Calu3 (cell line): ENCODE measurements around the gene CCNE1. TPM values are rescaled to one million over a fixed set of nuclear protein-coding genes. Genes with fewer than 3 reads are reported as not detected.
A peak's percentile ranks its signal among the peaks of the same experiment; 100 is the strongest.

Source experiments
- BruUV-seq: library from RNA; stranded (reverse); fragments of 400-500 nt; replicated peaks from 2 replicates; lab custom pipeline; 2021; lab: Mats Ljungman, UMichigan
- CTCF ChIA-PET: fragments of 300-600 bp; sonication (Branson Sonifier 250); formaldehyde crosslinking; loops from one replicate; lab custom pipeline; 2022; ENCODE audit warnings: antibody characterized with exemption; lab: Charles Lee
- DNase-seq: peaks from one replicate; pipeline ENCODE4 v3.0.0; 2022
- H3K27ac Mint-ChIP-seq: one replicate; pipeline ENCODE4 v1.8.0; 2022; ENCODE audit warnings: mixed read lengths; ENCODE audit not compliant: unreplicated experiment
- H3K27me3 Mint-ChIP-seq: one replicate; pipeline ENCODE4 v1.8.0; 2022; ENCODE audit warnings: mixed read lengths; ENCODE audit not compliant: unreplicated experiment
- H3K36me3 Mint-ChIP-seq: one replicate; pipeline ENCODE4 v1.8.0; 2022; ENCODE audit warnings: mild to moderate bottlenecking, moderate library complexity, mixed read lengths; ENCODE audit not compliant: insufficient read depth, unreplicated experiment
- H3K4me1 Mint-ChIP-seq: one replicate; pipeline ENCODE4 v1.8.0; 2022; ENCODE audit warnings: mild to moderate bottlenecking, low read depth, mixed read lengths; ENCODE audit not compliant: unreplicated experiment
- H3K4me3 Mint-ChIP-seq: one replicate; pipeline ENCODE4 v1.8.0; 2022; ENCODE audit warnings: mild to moderate bottlenecking, low read depth, moderate library complexity, mixed read lengths; ENCODE audit not compliant: unreplicated experiment
- H3K9me3 Mint-ChIP-seq: one replicate; pipeline ENCODE4 v1.8.0; 2022; ENCODE audit warnings: low read depth, mixed read lengths; ENCODE audit not compliant: unreplicated experiment
- intact Hi-C: fragments of 100-400 bp; cut with micrococcal nuclease; formaldehyde crosslinking; loops from one replicate; pipeline ENCODE4 v1.10.0; 2022; ENCODE audit not compliant: unreplicated experiment
- total RNA-seq: library from RNA; stranded (reverse); gene quantifications from 2 replicates; pipeline ENCODE4 v1.2.3, GENCODE V29; 2022
- TF ChIP-seq, protein P1 (sequence below): fragments of 200-600 bp; IDR thresholded peaks from one replicate; pipeline ENCODE4 v1.8.0; 2022; ENCODE audit warnings: antibody characterized with exemption; ENCODE audit not compliant: unreplicated experiment

Gene CCNE1
- total RNA-seq, 1 experiment from 2014 or later = 15.9 TPM

GRCh38 chr19:29855741-29856500, 44.1 kb downstream of the CCNE1 start:
- H3K36me3 Mint-ChIP-seq = no peaks in the 10 kb centered on the region
- BruUV-seq = no TSS peak
- no peaks in the 10 kb centered on the region for H3K4me1 Mint-ChIP-seq
- no peak overlapping the region for H3K27ac Mint-ChIP-seq
- CTCF ChIA-PET = no interaction called here
- H3K4me3 Mint-ChIP-seq = no peak overlapping the region
- no peaks in the 10 kb centered on the region for H3K27me3 Mint-ChIP-seq
- TF ChIP-seq, protein P1, sequence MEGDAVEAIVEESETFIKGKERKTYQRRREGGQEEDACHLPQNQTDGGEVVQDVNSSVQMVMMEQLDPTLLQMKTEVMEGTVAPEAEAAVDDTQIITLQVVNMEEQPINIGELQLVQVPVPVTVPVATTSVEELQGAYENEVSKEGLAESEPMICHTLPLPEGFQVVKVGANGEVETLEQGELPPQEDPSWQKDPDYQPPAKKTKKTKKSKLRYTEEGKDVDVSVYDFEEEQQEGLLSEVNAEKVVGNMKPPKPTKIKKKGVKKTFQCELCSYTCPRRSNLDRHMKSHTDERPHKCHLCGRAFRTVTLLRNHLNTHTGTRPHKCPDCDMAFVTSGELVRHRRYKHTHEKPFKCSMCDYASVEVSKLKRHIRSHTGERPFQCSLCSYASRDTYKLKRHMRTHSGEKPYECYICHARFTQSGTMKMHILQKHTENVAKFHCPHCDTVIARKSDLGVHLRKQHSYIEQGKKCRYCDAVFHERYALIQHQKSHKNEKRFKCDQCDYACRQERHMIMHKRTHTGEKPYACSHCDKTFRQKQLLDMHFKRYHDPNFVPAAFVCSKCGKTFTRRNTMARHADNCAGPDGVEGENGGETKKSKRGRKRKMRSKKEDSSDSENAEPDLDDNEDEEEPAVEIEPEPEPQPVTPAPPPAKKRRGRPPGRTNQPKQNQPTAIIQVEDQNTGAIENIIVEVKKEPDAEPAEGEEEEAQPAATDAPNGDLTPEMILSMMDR = no peak
- no peaks in the 10 kb centered on the region for H3K9me3 Mint-ChIP-seq
- intact Hi-C loops = no loop called here
- DNase-seq = no peak

- H3K4me1 Mint-ChIP-seq = no peaks in the 10 kb centered on the region
- TF ChIP-seq, protein P1 = peak; percentile 71
- H3K27me3 Mint-ChIP-seq = peaks cover 16% of the 10 kb centered on the region
- no TSS peak for BruUV-seq
- CTCF ChIA-PET = interaction anchor here (0.6 to 0.9 kb wide), 2 partner anchors 128 to 792 kb away, joined by 3 read pairs; no protein-coding TSS in a partner anchor
- peak; percentile 67 for DNase-seq
- intact Hi-C loops = no loop called here
- no peak overlapping the region for H3K4me3 Mint-ChIP-seq
- no peaks in the 10 kb centered on the region for H3K9me3 Mint-ChIP-seq
- no peaks in the 10 kb centered on the region for H3K36me3 Mint-ChIP-seq
- H3K27ac Mint-ChIP-seq = no peak overlapping the region
These were observed 46.3 kb downstream of the CCNE1 start for GRCh38 chr19:29858000-29858596.

GRCh38 chr19:29858621-29859020, 46.8 kb downstream of the CCNE1 start:
- no peaks in the 10 kb centered on the region for H3K36me3 Mint-ChIP-seq
- no peak for DNase-seq
- H3K9me3 Mint-ChIP-seq = no peaks in the 10 kb centered on the region
- TF ChIP-seq, protein P1 = no peak
- H3K4me1 Mint-ChIP-seq = no peaks in the 10 kb centered on the region
- intact Hi-C loops = no loop called here
- H3K27ac Mint-ChIP-seq = no peak overlapping the region
- no peak overlapping the region for H3K4me3 Mint-ChIP-seq
- CTCF ChIA-PET = no interaction called here
- peaks cover 22% of the 10 kb centered on the region for H3K27me3 Mint-ChIP-seq
- BruUV-seq = no TSS peak

DNA sequence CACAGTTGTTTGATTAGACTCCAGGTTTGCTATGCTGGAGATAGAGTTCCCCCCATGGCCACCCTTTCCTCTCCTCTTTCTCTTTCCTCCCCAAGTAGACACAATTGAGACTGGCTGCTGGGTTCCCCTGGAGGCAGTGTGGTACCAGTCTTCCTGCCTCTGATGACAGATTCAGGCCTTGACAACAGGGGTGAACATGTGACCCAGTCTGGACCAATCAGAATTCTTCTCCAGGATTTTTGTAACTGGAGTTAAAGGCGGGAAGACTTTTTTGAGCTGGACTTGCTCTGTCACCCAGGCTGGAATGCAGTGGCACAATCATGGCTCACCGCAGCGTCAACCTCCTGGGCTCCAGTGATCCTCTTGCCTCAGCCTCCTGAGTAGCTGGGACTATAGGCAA, 48.7 kb downstream of the CCNE1 start:
- H3K4me1 Mint-ChIP-seq = no peaks in the 10 kb centered on the region
- intact Hi-C loops = no loop called here
- no TSS peak for BruUV-seq
- no peak overlapping the region for H3K4me3 Mint-ChIP-seq
- H3K27me3 Mint-ChIP-seq = peaks cover 36% of the 10 kb centered on the region
- CTCF ChIA-PET = no interaction called here
- no peak overlapping the region for H3K27ac Mint-ChIP-seq
- no peaks in the 10 kb centered on the region for H3K36me3 Mint-ChIP-seq
- TF ChIP-seq, protein P1 = no peak
- H3K9me3 Mint-ChIP-seq = no peaks in the 10 kb centered on the region
- DNase-seq = no peak
